Calu3 (cell line): ENCODE data around the gene LINC01488. TPM values are rescaled to one million over a fixed set of nuclear protein-coding genes. Genes with fewer than 3 reads are reported as not detected.

Experiments
- BruUV-seq: library from RNA; stranded (reverse); fragments of 400-500 nt; replicated peaks from 2 replicates; lab custom pipeline; 2021; lab: Mats Ljungman, UMichigan
- CTCF ChIA-PET: fragments of 300-600 bp; sonication (Branson Sonifier 250); formaldehyde crosslinking; loops from one replicate; lab custom pipeline; 2022; ENCODE audit warnings: antibody characterized with exemption; lab: Charles Lee
- DNase-seq: peaks from one replicate; pipeline ENCODE4 v3.0.0; 2022
- H3K27ac Mint-ChIP-seq: one replicate; pipeline ENCODE4 v1.8.0; 2022; ENCODE audit warnings: mixed read lengths; ENCODE audit not compliant: unreplicated experiment
- H3K27me3 Mint-ChIP-seq: one replicate; pipeline ENCODE4 v1.8.0; 2022; ENCODE audit warnings: mixed read lengths; ENCODE audit not compliant: unreplicated experiment
- H3K36me3 Mint-ChIP-seq: one replicate; pipeline ENCODE4 v1.8.0; 2022; ENCODE audit warnings: mild to moderate bottlenecking, moderate library complexity, mixed read lengths; ENCODE audit not compliant: insufficient read depth, unreplicated experiment
- H3K4me1 Mint-ChIP-seq: one replicate; pipeline ENCODE4 v1.8.0; 2022; ENCODE audit warnings: mild to moderate bottlenecking, low read depth, mixed read lengths; ENCODE audit not compliant: unreplicated experiment
- H3K4me3 Mint-ChIP-seq: one replicate; pipeline ENCODE4 v1.8.0; 2022; ENCODE audit warnings: mild to moderate bottlenecking, low read depth, moderate library complexity, mixed read lengths; ENCODE audit not compliant: unreplicated experiment
- H3K9me3 Mint-ChIP-seq: one replicate; pipeline ENCODE4 v1.8.0; 2022; ENCODE audit warnings: low read depth, mixed read lengths; ENCODE audit not compliant: unreplicated experiment
- CTCF ChIP-seq: fragments of 200-600 bp; IDR thresholded peaks from one replicate; pipeline ENCODE4 v1.8.0; 2022; ENCODE audit warnings: antibody characterized with exemption; ENCODE audit not compliant: unreplicated experiment
- intact Hi-C: fragments of 100-400 bp; cut with micrococcal nuclease; formaldehyde crosslinking; loops from one replicate; pipeline ENCODE4 v1.10.0; 2022; ENCODE audit not compliant: unreplicated experiment
- total RNA-seq: library from RNA; stranded (reverse); gene quantifications from 2 replicates; pipeline ENCODE4 v1.2.3, GENCODE V29; 2022

LINC01488 gene
- total RNA-seq, 1 experiment from 2014 or later: not detected

DNA sequence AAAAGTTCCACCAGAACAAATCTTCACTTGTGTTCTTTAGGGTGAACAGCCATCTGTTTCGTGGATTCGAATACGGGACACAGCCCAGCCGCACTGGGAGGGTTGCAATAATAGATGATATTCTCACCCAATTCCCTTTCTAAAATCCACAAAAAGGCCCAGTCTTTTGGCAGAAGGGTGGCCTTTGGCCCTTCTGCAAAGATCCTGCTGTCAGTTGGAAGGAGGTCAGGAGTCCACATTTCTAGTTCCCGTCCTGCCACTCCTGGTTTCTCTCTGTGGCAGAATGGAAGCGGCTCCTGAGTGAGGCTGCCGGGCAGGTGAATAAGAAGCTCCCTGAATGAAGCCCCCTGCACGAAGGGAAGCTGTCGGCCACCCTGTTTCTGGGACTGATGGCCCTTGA lies 11.2 kb upstream of the LINC01488 start:
- no peak for DNase-seq
- no peak overlapping the region for H3K4me3 Mint-ChIP-seq
- intact Hi-C loops: no loop called here
- H3K9me3 Mint-ChIP-seq: no peaks in the 10 kb centered on the region
- CTCF ChIA-PET: no interaction called here
- no peaks in the 10 kb centered on the region for H3K27me3 Mint-ChIP-seq
- H3K36me3 Mint-ChIP-seq: no peaks in the 10 kb centered on the region
- peaks cover 11% of the 10 kb centered on the region for H3K4me1 Mint-ChIP-seq
- H3K27ac Mint-ChIP-seq: no peak overlapping the region
- TF ChIP-seq CTCF: no peak
- no TSS peak for BruUV-seq

DNA sequence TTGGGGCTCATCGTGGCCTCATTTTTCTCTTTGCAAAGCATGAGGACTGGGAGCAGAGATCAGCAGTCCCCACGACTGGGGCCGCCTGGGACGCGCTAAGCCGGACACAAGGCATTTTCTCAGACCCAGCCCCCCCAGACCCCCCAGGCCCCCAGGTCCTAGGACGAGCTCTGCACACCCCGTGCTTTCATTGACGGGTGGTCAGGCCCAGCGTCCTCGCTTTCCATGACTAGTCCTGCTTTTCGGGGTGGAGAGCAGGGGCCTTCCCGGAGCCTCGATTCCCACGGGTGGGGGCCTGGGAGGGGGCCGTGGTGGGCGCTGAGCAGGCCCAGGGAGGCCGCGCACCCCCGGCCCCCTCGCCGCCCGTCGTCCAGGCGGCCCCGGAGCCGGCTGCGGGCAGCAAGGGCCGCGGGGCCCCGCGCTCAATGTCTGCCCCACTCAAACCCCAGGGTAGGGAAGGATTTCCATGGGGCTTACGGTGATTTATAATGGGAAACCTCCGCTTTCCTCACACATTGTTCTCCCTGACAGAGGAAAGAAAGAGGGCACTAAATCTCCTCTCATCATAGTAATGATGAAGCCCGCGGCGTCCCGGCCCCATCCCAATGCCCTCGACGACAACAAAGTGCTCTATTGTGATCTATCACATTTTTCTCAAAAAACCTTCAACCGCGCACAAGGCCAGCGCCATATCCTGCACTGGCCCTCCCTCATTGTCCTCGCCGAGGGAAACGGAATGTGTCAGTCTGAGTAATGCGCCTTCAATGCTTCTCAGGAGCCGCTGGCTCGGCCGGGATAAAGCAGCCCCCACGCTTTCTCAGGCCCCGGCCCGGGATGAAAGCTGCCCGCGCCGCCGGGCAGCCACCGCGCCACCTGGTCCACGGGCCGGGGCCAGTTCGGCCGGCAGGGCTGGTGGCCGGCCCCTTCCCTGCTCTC lies 10.4 kb upstream of the LINC01488 start:
- intact Hi-C loops: no loop called here
- Mint-ChIP-seq H3K27me3 (no peaks in the 10 kb centered on the region), H3K27ac (no peak overlapping the region), H3K4me3 (no peak overlapping the region), H3K36me3 (no peaks in the 10 kb centered on the region), H3K9me3 (no peaks in the 10 kb centered on the region), H3K4me1 (peaks cover 11% of the 10 kb centered on the region)
- CTCF ChIA-PET: no interaction called here
- DNase-seq: no peak
- TF ChIP-seq CTCF: no peak
- no TSS peak for BruUV-seq

DNA sequence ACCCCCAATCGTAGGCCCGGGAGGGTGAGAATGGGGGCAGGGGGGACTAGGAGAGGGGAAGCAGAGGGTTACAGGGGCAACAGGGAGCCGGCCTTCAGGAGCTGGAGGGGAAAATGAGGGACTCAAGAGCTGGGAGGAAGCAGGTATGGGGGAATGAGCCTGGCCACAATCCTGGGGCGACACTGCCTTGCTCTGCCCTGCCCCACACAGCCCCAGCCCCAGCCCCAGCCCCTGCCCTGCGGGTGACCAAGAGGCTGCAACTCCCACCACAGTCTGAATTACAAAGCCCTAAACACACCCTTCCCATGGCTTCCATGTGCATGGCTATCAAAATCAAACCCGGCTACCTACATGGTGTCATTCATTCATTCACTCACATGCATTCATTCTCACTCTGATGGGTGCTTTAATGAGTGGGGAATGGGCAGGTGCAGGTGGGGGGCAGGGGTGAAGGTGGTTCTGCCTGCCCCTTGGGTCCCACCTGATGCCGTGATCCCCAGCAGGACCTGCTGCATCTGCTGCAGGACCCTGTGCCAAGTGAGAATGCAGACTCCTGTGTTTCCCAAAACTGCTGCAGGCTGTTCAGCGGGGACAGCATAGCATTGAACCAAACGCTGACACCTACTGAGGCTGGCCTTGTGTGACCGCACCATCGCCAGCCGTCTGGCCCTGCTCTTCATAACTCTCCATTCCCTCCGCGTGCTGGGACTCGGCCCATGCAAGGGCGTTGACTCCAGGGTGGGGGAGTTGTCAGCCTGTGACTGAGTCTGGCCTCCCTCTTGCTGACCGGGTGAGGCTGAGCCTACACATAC lies 9.5 kb upstream of the LINC01488 start:
- no peaks in the 10 kb centered on the region for H3K27me3 Mint-ChIP-seq
- intact Hi-C loops: no loop called here
- peaks cover 11% of the 10 kb centered on the region for H3K4me1 Mint-ChIP-seq
- H3K9me3 Mint-ChIP-seq: no peaks in the 10 kb centered on the region
- no peak for DNase-seq
- no peaks in the 10 kb centered on the region for H3K36me3 Mint-ChIP-seq
- no peak overlapping the region for H3K27ac Mint-ChIP-seq
- H3K4me3 Mint-ChIP-seq: no peak overlapping the region
- no peak for TF ChIP-seq CTCF
- no TSS peak for BruUV-seq
- CTCF ChIA-PET: no interaction called here

GRCh38 chr11:69472541-69473275 lies 8.8 kb upstream of the LINC01488 start:
- CTCF ChIA-PET: no interaction called here
- Mint-ChIP-seq H3K27ac (no peak overlapping the region), H3K9me3 (no peaks in the 10 kb centered on the region), H3K4me3 (no peak overlapping the region), H3K27me3 (no peaks in the 10 kb centered on the region), H3K4me1 (peaks cover 4% of the 10 kb centered on the region), H3K36me3 (no peaks in the 10 kb centered on the region)
- DNase-seq: no peak
- no peak for TF ChIP-seq CTCF
- intact Hi-C loops: no loop called here
- no TSS peak for BruUV-seq
